GM19193 (cell line): ENCODE measurements around the gene KCNJ6.

ENCODE experiments used
- POLR2A ChIP-seq: IDR thresholded peaks from 4 replicates; pipeline ENCODE4 v1.6.1; 2011; ENCODE audit not compliant: insufficient read depth, insufficient read length; ENCODE audit errors: extremely low read depth

KCNJ6 gene

DNA sequence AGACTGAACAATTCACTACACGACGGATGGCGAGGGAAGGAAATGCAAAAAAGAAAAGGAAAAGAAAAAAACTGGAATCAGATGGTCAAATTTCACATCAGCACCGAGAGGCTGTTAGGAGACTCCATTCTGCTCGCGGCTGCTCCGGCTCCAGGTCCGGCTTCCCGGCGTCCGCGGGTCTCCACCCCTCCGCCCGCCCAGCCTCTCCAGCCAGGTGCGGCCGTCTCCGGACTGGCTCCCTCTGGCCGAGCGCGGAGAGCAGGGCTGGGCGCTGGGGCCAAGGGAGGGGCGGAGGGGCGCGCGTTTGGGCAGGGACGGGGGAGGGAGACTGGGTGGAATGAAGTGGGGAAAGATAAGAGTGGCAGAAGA is 332 bp downstream of the KCNJ6 start:
- TF ChIP-seq POLR2A = no peak

DNA sequence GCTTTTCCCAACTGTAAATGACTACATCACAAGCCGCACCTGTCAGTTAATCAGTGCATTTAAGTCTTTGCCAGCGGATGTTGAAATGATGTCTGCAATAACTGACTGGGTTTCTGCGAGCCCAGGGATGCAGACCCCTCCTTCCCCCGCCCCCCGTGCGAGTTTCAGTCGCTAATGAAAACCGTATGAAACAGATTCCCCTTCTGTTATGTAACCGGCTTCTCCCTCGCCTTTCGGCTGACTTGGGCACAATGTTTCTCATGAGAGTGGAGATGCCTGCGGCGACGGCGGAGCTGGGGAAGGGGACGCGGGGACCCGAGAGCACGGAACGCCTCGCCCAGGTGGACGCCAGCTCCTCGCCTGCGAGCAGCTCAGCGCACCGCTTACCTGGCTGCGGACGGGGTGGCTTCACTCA is 753 bp downstream of the KCNJ6 start:
- no peak for TF ChIP-seq POLR2A

DNA sequence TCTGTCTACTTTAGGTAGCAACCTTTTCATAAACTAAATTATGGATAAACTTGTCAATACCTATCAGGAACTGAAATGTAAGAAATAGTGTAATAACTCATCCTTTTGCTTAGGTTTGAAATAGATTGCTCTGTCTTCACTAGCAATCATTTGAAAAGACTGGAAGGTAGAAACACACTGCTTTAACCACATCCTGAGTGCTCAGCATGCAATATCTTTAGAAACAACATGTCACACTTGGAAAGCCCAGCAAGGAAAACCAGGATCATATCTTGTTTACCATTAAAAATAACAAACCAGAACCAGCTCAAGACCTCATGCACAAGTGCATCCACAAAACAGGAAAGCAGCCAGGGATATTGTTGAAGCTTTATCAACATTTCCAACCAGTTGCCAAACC is 3.6 kb downstream of the KCNJ6 start:
- no peak for TF ChIP-seq POLR2A

DNA sequence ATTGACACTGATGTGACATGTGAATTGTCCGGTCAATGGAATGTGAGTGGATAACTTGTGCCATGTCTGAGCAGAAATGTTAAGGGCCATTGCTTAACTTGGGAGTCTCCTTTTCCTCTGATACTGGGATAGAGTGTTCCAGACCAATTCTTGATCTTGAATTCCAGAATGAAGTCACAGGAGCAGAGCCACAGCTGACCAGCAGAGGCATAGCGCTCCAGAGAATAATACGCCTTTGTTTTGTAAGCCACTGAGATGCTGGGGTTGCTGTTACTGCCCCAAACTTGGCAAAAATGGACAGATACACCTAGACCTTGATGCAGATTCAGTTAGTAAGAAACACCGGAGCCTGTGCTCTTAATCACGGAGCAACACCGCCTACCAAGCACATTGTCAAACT is 6.3 kb downstream of the KCNJ6 start:
- no peak for TF ChIP-seq POLR2A

DNA sequence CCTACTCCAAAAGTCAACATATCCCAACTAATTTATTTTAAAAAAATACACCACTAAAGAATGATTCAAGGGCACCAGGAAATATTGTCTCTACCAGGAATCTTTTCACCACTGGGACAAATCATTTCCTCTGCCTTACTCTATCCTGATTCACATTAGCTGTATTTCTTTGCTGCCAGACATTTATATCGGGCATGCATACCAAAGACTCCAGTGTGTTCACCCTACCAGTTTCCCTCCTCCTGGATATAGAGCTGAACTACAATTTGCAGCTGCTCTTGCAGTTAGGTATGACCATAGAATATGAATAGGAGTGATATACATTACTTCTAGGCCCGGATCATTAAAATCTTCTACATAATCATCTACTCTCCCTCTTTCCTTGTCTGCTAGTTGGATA is 7.6 kb downstream of the KCNJ6 start:
- no peak for TF ChIP-seq POLR2A

DNA sequence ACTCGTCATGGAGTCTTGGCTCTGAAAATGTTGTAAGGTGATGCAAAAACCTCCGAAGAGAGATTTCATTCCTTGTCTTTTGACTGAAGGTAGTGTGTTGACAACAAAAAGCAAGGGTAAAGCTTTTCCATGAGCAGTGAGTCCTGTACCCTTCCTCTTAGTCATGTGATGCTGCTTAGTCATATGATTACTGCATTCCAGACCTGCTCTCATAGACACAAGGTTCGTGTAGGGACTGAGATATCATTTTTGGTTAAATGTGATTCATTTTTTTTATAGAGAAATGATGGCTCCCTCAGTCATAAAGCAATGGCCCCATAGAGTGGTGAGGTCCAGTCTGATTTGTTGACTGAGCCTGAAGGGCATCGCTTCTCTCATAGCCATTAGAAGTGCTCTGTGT is 9.2 kb downstream of the KCNJ6 start:
- TF ChIP-seq POLR2A = no peak

DNA sequence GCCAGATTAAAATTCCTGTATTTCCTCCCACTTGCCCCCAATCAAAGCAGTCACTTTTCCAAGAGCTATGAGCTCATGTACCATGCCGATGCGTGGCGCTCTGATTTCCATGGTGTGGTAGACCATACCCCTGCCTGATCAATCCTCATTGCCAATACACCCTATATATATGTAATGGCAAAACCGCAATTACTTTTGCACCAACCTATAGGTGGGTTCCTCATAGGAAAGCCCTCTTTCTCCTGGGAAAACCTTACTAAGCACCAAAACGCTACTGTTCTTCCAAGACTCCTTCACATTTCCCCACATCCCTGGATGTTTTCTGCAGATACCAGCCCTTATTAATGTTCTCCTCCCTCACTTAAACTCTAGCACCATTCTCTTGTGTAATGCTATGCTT is 11.0 kb downstream of the KCNJ6 start:
- TF ChIP-seq POLR2A = no peak

DNA sequence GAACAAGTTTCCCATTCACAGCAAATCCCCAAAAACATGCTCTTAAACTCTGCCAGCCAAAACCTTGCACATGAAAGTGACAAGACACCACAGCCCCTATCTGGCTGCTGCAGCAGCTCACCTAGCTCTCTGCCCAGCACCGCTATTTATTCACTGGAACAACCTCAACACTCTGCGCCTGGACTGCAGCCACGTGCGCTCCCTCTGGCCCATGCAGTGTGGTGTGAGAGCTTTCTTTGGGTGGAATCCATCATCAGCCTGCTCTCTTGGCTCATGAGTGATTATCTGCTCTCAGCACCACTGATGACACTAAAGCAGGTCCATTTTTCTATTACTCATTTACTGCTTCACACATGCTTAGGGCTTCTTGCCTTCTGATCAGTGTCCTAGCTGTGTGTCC is 11.4 kb downstream of the KCNJ6 start:
- no peak for TF ChIP-seq POLR2A

DNA sequence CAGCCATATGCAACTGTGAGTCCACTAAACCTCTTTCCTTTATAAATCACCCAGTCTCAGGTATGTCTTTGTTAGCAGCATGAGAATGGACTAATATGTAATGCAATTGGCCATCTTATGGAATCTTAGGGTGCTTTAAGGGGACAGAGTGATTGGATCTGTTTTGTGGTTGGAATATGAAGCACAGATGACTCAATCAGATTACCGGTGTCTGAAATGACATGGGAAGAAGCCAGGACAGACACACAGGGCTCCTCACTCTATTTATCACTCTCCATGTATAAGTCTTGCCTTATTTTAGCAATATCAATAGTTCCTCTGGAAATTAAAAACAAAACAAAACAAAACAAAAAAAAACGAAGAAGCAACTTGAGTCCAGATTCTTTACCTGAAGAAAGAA is 12.9 kb downstream of the KCNJ6 start:
- TF ChIP-seq POLR2A = no peak

DNA sequence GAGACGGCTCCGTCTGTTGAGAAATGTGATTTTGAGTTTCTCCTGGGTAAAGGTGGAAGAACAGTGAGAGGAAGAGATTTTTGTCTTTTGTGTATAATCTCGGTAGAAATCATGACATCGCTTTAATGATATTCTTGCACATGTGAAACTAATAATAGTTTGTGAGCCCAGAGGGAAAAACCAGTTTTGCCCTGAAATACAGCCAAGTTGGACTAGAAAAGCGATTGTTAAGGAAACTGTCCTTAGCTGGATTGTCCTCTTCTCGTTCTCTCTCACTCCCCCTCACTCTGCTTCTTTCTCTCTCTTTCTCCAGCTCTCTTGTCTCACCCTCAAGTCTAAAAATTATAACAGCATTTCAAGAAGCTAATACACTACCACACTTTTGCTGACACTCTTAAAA is 17.1 kb downstream of the KCNJ6 start:
- TF ChIP-seq POLR2A = no peak

DNA sequence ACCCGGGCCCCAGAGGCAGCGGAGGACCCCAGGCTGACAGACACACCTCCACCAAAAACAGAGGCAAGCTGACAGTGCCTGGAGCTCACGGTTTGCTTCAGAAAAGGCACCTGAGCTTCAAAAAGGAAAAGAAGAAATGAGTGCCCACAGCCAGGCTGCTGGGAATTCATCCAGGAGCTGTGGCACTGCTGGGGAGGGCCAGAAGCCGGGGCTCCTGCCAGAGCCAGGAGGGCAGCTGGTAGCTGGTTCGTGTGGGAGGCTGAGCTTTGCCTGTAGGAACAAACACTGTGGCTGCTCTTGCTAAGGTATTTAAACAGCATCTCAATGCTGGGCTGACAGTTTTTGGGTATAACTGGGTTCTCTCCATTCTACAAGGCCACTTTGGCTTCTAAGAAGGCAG is 19.5 kb downstream of the KCNJ6 start:
- no peak for TF ChIP-seq POLR2A

DNA sequence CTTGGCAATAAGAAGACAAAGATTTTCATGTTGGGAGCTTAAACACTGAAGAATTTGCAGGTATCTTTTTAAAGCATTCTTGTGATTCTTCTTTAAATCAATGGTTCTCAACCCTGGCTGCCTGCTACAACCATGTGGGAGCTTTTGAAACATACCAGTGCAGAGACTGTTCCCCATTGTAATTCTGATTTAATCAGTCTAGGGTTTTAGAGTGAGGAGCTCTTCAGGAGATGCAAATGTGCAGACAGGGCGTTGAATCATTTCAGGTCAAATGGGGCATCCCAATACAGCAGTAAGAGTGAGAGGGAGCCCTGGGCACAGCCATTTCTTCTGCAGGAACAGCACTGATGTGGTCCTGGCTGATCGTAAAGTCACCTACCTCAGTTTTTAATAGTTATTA is 24.3 kb downstream of the KCNJ6 start:
- TF ChIP-seq POLR2A = no peak

DNA sequence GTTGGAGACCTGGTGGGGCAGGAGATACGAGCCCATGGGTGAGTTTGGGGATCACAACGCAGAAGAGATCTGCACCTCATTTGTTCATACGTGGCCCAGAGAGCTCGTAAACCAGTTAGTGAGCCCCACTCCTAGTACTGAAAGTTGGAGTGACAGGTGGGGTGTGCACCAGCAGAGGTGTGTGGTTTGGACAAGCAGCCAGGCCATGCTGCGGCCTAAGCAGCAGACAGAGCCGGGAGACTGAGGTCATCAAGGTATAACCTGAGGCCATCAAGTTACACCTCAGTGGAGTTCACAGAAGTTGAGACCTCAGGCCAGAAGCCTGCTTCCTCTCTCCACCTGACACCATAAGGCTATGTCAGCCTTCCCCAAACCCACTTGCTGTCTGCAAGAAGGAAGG is 27.6 kb downstream of the KCNJ6 start:
- TF ChIP-seq POLR2A = no peak

DNA sequence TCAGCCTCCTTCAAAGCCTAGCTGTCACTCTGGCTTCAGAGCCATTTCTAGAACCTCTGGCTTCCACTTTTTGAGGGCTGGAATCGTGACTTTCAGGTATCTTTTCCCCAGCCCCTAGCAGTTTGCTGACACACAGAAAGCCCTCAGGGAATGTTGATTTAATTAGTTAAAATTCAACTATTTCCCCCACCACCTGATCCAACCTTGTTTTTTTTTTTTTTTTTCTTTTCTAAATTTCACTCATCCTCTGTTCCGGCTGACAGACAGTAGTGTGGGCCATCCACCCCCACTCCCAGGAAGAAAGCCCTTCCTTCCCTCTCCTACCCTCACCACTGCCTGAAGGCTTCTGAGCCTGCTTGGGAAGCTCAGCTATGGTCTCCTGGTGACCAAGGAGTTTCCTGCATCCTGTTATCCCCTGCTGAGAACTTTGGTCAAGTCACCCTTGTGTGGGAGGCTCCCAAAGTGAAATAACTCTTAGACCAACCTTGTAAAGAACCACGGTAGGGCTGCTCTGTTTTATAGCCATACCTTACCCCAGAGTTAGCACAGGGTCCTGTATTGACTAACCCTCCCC is 29.4 kb downstream of the KCNJ6 start:
- TF ChIP-seq POLR2A = no peak

DNA sequence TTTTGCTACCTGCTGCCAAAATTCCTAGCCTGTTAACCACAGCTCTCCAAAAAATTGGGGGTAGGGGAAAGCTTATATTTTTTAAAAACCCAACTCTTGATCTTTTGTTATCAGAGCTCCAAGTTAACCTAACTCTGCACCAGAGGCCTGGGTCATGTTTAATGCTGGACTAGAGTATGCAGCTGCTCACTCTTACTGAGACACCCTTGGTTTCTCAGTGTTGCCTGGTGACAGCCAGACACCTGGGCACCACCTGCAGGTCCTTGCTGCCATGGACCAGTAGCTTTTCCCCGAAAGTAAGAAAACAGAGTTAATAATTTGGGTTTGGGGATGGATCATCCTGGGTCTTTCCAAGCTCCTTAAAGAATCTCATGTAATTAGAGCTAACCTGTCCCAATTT is 30.1 kb downstream of the KCNJ6 start:
- no peak for TF ChIP-seq POLR2A

DNA sequence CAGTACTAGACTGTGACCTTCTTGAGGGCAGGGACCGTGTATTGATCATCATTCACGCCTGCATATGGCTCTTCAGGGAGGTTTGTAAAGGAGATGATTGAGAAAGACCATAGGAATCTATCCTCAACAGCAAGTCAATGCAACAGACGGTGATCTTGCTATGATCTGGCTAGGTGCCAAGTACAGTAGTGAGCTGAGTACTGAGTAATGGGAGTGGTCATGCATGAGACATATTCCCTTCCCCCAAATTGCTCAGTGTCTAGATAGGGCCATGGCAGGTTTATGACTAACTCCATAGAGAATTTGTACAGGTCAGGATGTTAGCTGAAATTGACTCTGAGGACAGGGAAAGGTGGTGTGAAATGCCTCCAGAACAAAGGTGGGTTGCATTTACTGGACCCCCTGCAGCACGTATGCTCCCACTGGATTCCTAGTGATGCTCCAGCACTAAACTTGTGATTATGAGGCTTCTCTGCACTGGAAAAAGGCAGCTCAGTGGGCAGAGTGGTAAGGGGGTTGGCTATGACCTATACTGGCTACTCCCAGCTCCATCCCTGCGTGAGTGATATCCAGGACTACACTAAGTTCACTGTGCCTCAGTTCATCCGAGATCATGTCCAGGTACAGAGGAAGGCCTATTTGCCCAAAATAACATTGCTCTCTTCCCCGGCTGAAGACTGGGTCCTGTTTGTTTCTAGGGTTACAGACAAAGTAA is 37.2 kb downstream of the KCNJ6 start:
- TF ChIP-seq POLR2A = no peak
